Fibroblast of lung (primary cell): Measurements from ENCODE around the gene RNF14.

Source experiments
- CTCF ChIP-seq, 2 donors: IDR thresholded peaks in 1 of 2; conservative IDR thresholded peaks in 1 of 2; 1 replicate in 1 of 2; 2 replicates in 1 of 2; pipeline ENCODE4 v1.5.1; 2011 to 2012; ENCODE audit warnings: low read length in 2 of 2, control low read depth in 1 of 2, inconsistent platforms in 1 of 2, low read depth in 1 of 2, mild to moderate bottlenecking in 1 of 2
- EZH2 ChIP-seq: IDR thresholded peaks from 2 replicates; pipeline ENCODE4 v1.5.1; 2012; ENCODE audit warnings: low read length, control low read depth, mild to moderate bottlenecking; ENCODE audit errors: missing control alignments

GRCh38 chr5:142012792-142013388, 44.0 kb downstream of the RNF14 start, which contains the start of gene GNPDA1:
- TF ChIP-seq CTCF (conservative IDR thresholded peaks at IDR 0.05 in 1 of 2, IDR thresholded peaks at IDR 0.05 in 1 of 2; ENCODE audit: low read depth in 1 of 2, low read length in 2 of 2) (no peak), EZH2 (no peak)
